LNCAP (cell line): ENCODE measurements around the gene CLEC6A.

Experiments
- CTCF ChIP-seq: fragments of 450-650 bp; IDR thresholded peaks from 2 replicates; pipeline ENCODE4 v1.5.1; 2017; ENCODE audit warnings: mild to moderate bottlenecking

Gene CLEC6A

GRCh38 chr12:8453796-8454195 lies 2.0 kb upstream of the CLEC6A start:
- TF ChIP-seq CTCF, result no peak

- TF ChIP-seq CTCF, result no peak
Observed at GRCh38 chr12:8455271-8455670, 491 bp upstream of the CLEC6A start.

GRCh38 chr12:8461426-8461825 lies 5.7 kb downstream of the CLEC6A start:
- TF ChIP-seq CTCF, result no peak

- no peak for TF ChIP-seq CTCF
Observed at GRCh38 chr12:8465301-8465996, 9.7 kb downstream of the CLEC6A start.

- no peak for TF ChIP-seq CTCF
Observed at GRCh38 chr12:8466241-8466640, 10.5 kb downstream of the CLEC6A start.

GRCh38 chr12:8471090-8471489 lies 15.3 kb downstream of the CLEC6A start:
- TF ChIP-seq CTCF, result no peak

GRCh38 chr12:8475508-8476203 lies 19.9 kb downstream of the CLEC6A start:
- no peak for TF ChIP-seq CTCF
